GM18870 (cell line): ENCODE results near the gene MPHOSPH10.
A peak's percentile ranks its signal among the peaks of the same experiment; 100 is the strongest.
"Not testable (repeated sequence)": the region's sequence is repeated elsewhere in the genome, so short reads cannot be mapped to it uniquely, and the experiment has no call there.

Experiments
- ATAC-seq: cut with Tn5 transposase; IDR thresholded peaks from one replicate; pipeline ENCODE4 v1.9.1; 2021; ENCODE audit warnings: moderate library complexity; ENCODE audit not compliant: unreplicated experiment

Gene MPHOSPH10

DNA sequence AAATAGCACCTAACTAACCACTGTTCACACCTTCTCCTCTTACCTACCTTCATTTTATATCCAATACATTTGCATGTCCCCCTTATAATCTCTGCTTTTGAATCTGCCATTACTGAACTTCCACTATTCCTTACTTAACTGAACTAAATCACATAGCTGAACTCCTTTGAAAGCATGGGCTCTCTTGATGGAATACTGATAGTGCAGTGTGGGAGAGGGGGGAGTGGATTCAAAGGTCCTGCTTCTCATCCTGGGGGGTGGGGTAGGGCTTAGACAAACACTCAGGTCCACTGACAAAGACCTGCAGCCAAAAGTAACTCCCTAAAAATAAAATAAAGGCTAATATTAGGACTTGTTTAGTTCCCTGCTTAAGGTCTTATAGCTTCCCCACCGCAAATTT, 9.0 kb upstream of the MPHOSPH10 start:
- no peak for ATAC-seq

DNA sequence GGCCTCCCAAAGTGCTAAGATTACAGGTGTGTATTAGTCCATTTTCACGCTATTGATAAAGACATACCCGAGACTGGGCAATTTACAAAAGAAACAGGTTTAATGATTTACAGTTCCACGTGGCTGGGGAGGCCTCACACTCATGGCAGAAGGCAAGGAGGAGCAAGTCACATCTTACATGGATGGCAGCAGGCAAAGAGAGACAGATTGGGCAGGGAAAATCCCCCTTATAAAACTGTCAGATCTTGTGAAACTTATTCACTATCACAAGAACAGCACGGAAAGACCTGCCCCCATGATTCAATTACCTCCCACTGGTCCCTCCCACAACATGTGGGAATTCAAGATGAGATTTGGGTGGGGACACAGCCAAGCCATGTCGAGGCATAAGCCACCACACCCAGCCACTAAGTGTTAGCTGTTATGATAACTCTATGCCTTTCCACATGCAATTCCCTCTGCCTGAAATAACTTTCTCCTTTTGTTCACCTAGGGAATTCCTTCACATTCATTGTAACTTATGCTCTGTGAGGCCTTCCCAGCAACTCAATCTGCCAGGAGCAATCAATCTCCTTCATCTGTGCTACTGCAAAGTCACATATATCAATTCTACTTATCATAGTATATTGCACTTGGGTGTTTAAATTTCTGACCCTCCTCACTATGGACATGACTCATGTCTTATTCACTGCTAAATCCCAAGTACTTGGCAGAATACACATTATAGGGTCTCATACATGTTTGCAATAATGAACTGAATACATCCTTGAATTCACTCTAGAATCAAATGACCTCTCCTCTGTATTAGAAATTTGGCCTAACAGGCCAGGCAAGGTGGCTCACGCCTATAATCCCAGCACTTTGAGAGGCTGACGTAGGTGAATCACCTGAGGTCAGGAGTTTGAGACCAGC, 7.8 kb upstream of the MPHOSPH10 start:
- ATAC-seq = no peak

- ATAC-seq = no peak
Observed at GRCh38 chr2:71125506-71126294, 4.7 kb upstream of the MPHOSPH10 start.

DNA sequence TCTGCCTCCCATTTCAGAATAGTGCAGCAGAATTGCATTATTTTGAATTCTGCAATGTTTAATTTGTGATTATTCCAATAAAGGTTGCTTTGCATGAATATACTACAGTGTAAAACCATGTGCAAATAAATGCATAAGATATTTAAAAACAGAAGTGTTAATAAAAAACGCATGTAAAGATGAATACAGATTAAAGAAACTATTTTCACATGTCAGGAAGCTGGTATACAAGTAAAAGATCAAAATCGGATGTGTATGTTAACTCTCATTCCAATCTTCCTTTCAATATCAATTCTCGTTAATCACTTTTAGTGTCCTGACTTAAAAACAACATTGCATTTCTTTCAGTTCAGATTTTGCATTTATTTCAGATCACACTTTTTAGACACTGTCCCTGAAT, 3.5 kb upstream of the MPHOSPH10 start:
- ATAC-seq = no peak

DNA sequence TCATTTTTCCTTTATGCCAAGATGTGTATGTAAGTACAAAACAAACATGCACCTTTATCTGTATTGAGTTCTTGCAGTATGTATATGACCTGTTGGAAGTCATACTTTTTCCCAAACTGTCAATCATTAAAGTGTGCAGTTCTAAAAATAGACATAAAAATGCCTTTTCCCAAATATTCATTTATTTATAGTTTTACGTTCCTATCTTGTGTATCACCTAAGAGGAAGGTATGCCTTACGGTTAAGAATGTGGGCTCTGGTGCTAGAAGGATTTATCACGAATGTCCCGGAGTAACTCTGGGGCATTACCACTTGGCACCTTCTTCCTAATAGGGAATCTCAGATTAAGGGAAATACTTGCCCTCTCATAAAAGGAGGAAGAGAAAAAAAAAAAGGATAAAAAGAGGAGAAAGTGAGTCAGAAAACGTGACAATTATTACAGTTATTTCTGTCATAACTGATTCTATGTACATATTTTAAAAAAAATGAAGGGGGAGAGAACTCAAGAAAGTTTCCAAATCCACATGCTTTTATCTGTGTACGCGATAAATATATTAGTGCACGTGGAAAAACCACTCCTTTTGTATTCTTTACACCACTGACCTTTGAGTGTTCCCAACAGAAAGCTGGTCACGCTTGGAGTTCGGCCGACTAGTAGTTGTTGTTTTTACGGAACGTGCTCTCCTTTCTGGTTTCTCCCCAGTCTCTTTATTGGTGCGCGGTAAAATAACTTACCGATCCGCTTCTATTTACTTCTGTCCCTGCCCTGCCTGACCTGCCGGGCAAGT, 1.1 kb upstream of the MPHOSPH10 start:
- no peak for ATAC-seq

GRCh38 chr2:71129902-71130151, 607 bp upstream of the MPHOSPH10 start:
- peak; percentile 34 for ATAC-seq

- peak; percentile 18 for ATAC-seq
Observed at GRCh38 chr2:71130905-71131244, 441 bp downstream of the MPHOSPH10 start.

DNA sequence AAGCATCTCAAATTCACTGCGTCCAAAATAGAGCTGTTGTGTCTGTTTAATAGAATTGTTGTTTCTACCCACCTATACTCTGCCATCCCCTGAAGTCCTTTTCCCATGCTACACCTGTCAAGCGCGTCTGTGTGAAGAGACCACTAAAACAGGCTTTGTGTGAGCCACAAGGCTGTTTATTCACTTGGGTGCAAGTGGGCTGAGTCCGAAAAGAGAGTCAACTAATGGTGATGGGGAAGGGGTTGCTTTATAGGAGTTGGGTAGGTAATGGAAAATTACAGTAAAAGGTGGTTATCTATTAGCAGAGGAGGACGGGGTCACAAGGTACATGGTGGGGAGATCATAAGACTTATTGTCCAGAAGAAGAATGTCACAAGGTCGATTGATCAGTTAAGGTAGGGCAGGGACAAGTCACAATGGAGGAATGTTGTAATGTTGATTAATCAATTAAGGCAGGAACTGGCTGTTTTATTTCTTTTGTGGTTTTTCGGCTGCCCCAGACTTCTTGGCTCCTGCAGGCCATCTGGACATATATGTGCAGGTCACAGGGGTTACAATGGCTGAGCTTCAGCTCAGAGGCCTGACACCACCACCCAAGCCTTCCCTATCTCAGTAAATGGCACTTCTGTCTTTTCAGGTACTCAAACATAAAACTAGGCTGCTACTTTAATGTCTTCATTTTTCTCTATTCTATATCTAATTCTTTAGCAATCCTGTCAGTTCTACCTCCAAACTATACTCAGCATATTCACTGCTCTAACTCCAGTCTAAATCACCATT, 1.1 kb downstream of the MPHOSPH10 start:
- not testable (repeated sequence) for ATAC-seq

- ATAC-seq = no peak
Observed at GRCh38 chr2:71133603-71134002, 3.2 kb downstream of the MPHOSPH10 start.

DNA sequence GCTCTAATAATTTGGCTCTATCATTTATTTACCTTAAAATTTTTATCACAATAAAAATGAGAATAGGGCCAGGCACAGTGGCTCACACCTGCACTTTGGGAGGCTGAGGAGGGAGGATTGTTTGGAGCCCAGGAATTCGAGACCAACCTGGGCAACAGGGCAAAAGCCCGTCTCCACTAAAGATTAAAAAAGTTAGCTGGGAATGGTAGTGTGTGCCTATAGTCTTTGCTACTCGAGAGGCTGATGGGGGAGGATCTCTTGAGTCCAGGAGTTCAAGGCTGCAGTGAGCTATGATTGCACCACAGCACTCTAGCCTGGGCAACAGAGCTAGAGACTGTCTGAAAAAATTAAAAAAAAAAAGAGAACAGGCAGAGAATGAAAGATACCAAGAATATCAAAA, 5.7 kb downstream of the MPHOSPH10 start:
- ATAC-seq = no peak

GRCh38 chr2:71143782-71144181, 13.3 kb downstream of the MPHOSPH10 start:
- ATAC-seq = no peak

- ATAC-seq = no peak
Observed at GRCh38 chr2:71148506-71149063, 18.2 kb downstream of the MPHOSPH10 start.

- no peak for ATAC-seq
Observed at GRCh38 chr2:71150082-71150816, 19.8 kb downstream of the MPHOSPH10 start.

DNA sequence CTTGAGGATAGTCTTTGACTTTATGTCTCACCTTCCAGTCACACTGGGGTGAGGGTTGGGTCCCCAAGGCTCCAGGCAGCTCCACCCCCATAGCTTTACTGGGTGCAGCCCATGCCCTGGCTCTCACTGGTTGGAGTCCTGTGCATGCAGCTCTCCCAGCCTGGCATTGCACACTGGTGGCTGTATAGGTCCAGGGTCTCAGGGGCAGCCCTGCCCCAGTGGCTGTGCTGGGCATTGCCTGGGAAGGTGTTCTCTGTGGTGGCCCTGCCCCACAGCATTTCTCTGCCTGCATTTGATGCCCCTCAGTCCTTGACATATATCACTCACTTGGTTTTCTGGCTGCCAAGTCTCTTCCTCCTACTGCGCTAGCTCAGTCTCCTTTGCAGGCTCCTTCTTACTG, 21.2 kb downstream of the MPHOSPH10 start:
- ATAC-seq = no peak

GRCh38 chr2:71153585-71154224, 23.3 kb downstream of the MPHOSPH10 start:
- no peak for ATAC-seq

GRCh38 chr2:71154279-71154678, 23.8 kb downstream of the MPHOSPH10 start:
- ATAC-seq = no peak

GRCh38 chr2:71154798-71155197, 24.4 kb downstream of the MPHOSPH10 start:
- ATAC-seq = no peak

DNA sequence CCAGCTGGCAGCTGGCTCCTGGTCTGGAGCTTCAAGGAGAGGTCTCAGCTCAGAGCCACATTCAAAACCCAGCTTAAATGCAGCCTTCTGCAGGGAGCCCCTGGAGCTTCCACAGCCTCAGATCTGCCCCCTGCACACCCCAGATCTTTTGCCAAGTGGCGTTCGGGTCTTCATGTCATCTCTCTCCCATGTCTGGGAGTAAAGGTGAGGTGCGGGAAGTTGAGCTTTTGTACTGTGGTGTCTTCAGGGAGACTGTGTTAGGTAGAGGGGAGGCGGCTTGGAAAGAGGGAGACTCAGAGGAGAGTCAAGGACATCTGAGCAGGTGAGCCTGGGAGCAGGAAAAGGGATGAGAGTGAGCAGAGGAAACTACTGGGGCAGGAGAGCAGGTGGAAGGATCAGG, 25.4 kb downstream of the MPHOSPH10 start:
- ATAC-seq = no peak

- no peak for ATAC-seq
Observed at GRCh38 chr2:71156573-71156972, 26.1 kb downstream of the MPHOSPH10 start.
